Left lung (tissue), 10 donors: Measurements from ENCODE around the gene LRRC75B. TPM values are rescaled to one million over a fixed set of nuclear protein-coding genes. Genes with fewer than 3 reads are reported as not detected.
"Not testable (repeated sequence)": the region's sequence is repeated elsewhere in the genome, so short reads cannot be mapped to it uniquely, and the experiment has no call there.

ENCODE experiments used
- ATAC-seq: fragments of 200-7000 bp; cut with Tn5 transposase; one replicate; pipeline ENCODE4 v1.9.1; 2020; ENCODE audit warnings: moderate library complexity
- DNase-seq, 4 donors: peaks; one replicate each; pipeline ENCODE4 v3.0.0-alpha.2; 2013 to 2020
- H3K27ac ChIP-seq, 2 donors: fragments of 200-600 bp; sonication (generic) in 1 of 2; one replicate each; pipeline versions ENCODE4 v1.5.0 to v1.8.0; 2020 to 2021
- H3K27me3 ChIP-seq, 2 donors: fragments of 200-600 bp; sonication (generic) in 1 of 2; one replicate each; pipeline versions ENCODE4 v1.5.0 to v1.8.0; 2020 to 2021
- H3K36me3 ChIP-seq, 2 donors: fragments of 200-600 bp; sonication (generic) in 1 of 2; one replicate each; pipeline versions ENCODE4 v1.5.0 to v1.8.0; 2020 to 2021
- H3K4me1 ChIP-seq, 2 donors: fragments of 200-600 bp; one replicate each; pipeline ENCODE4 v1.8.0; 2021
- H3K4me3 ChIP-seq, 2 donors: fragments of 200-600 bp; sonication (generic) in 1 of 2; one replicate each; pipeline versions ENCODE4 v1.5.0 to v1.8.0; 2020 to 2021; ENCODE audit warnings: mild to moderate bottlenecking in 1 of 2
- H3K9me3 ChIP-seq, 2 donors: fragments of 200-600 bp; sonication (generic) in 1 of 2; one replicate each; pipeline versions ENCODE4 v1.5.0 to v1.8.0; 2020 to 2021
- CTCF ChIP-seq, 2 donors: fragments of 200-600 bp; sonication (generic) in 1 of 2; IDR thresholded peaks; one replicate each; pipeline versions ENCODE4 v1.5.0 to v1.8.0; 2021; ENCODE audit warnings: antibody characterized with exemption in 2 of 2
- intact Hi-C, 2 donors: fragments of 100-400 bp; cut with DNase I; formaldehyde crosslinking; loops; one replicate each; pipeline versions ENCODE4 v1.11.2 to v1.14.2; 2022
- polyA plus RNA-seq, 6 donors: library from polyadenylated mRNA; unstranded; fragments of 120-200 nt; gene quantifications; one replicate each; pipeline ENCODE4 v1.2.1, GENCODE V29; 2013; ENCODE audit not compliant: insufficient read length in 6 of 6
- total RNA-seq, 2 donors: library from RNA; stranded (reverse); fragmentation: NEBNext Ultra II Directional; extraction: Animal tissue kit (Norgen Biotek cat#: 25700); gene quantifications; one replicate each; pipeline ENCODE4 v1.2.1, GENCODE V29; 2021
- donor health status: DM: no; HTN: yes; CAD: no.
- donor health status: DM: no; HTN: no; CAD: no.

Gene LRRC75B
- total and polyA plus RNA-seq, 8 donors: 6.8 to 35.1 (median 31.0) TPM

- no peak overlapping the region for H3K27ac ChIP-seq
- DNase-seq (no peak), ATAC-seq (no peak)
- no peaks in the 10 kb centered on the region for H3K27me3 ChIP-seq
- intact Hi-C loops: no loop called here
- H3K4me1 ChIP-seq: peaks cover 6 to 11% of the 10 kb centered on the region in 2 donors
- no peak overlapping the region for H3K4me3 ChIP-seq
- no peaks in the 10 kb centered on the region for H3K9me3 ChIP-seq
- TF ChIP-seq CTCF (IDR thresholded peaks at IDR 0.05): no peak
- no peaks in the 10 kb centered on the region for H3K36me3 ChIP-seq
Observed at GRCh38 chr22:24595228-24595627, 2.4 kb upstream of the LRRC75B start.

GRCh38 chr22:24594569-24595120 is 1.8 kb upstream of the LRRC75B start:
- H3K36me3 ChIP-seq: no peaks in the 10 kb centered on the region
- H3K27ac ChIP-seq: no peak overlapping the region
- intact Hi-C loops: no loop called here
- peak in 2 of 4 donors; percentile 43 for DNase-seq
- H3K4me3 ChIP-seq: no peak overlapping the region
- H3K27me3 ChIP-seq: no peaks in the 10 kb centered on the region
- ATAC-seq: peak; percentile 40
- H3K4me1 ChIP-seq: peaks cover 6 to 11% of the 10 kb centered on the region in 2 donors
- H3K9me3 ChIP-seq: no peaks in the 10 kb centered on the region
- TF ChIP-seq CTCF (IDR thresholded peaks at IDR 0.05): no peak

- TF ChIP-seq CTCF (IDR thresholded peaks at IDR 0.05): no peak
- intact Hi-C loops: no loop called here
- DNase-seq (no peak), ATAC-seq (peak; percentile 15)
- Histone ChIP-seq H3K9me3 (no peaks in the 10 kb centered on the region), H3K36me3 (peaks cover 0 to 6% of the 10 kb centered on the region in 2 donors), H3K4me1 (peaks cover 6 to 11% of the 10 kb centered on the region in 2 donors), H3K27ac (no peak overlapping the region), H3K27me3 (no peaks in the 10 kb centered on the region), H3K4me3 (no peak overlapping the region)
Observed at GRCh38 chr22:24593836-24594568, 1.1 kb upstream of the LRRC75B start.

GRCh38 chr22:24593559-24593835 is 624 bp upstream of the LRRC75B start:
- ATAC-seq, intact Hi-C loops, H3K27me3 ChIP-seq, H3K4me3 ChIP-seq, DNase-seq, H3K9me3 ChIP-seq: not testable (repeated sequence)
- peaks cover 6 to 11% of the 10 kb centered on the region in 2 donors for H3K4me1 ChIP-seq
- H3K27ac ChIP-seq: peak overlapping the region; percentile 37 to 70
- H3K36me3 ChIP-seq: peaks cover 0 to 11% of the 10 kb centered on the region in 2 donors

GRCh38 chr22:24592058-24592850 is 619 bp downstream of the LRRC75B start:
- Histone ChIP-seq H3K4me3 (peak overlapping the region; percentile 55 to 58), H3K9me3 (no peaks in the 10 kb centered on the region), H3K36me3 (peaks cover 0 to 20% of the 10 kb centered on the region in 2 donors), H3K27me3 (no peaks in the 10 kb centered on the region), H3K27ac (peak overlapping the region in 1 of 2 donors; percentile 45), H3K4me1 (peaks cover 6 to 11% of the 10 kb centered on the region in 2 donors)
- intact Hi-C loops: no loop called here
- DNase-seq (no peak), ATAC-seq (no peak)
- TF ChIP-seq CTCF (IDR thresholded peaks at IDR 0.05): no peak
